Esophagus muscularis mucosa (tissue), 4 donors: ENCODE data around the gene FBXW11. TPM values are rescaled to one million over a fixed set of nuclear protein-coding genes. Genes with fewer than 3 reads are reported as not detected.

Experiments used
- DNase-seq: peaks from one replicate; pipeline ENCODE4 v3.0.0-alpha.2; 2017; ENCODE audit errors: extremely low spot score
- H3K27ac ChIP-seq, 4 donors: fragments of 200-600 bp; sonication (generic); replicated peaks in 1 of 4; 1 replicate in 3 of 4; 2 replicates in 1 of 4; pipeline ENCODE4 v1.5.1; 2016 to 2019; ENCODE audit warnings: mild to moderate bottlenecking in 1 of 4
- H3K27me3 ChIP-seq, 4 donors: fragments of 200-600 bp; sonication (generic); one replicate each; pipeline versions ENCODE4 v1.5.1 to v1.6.0; 2016 to 2019
- H3K36me3 ChIP-seq, 4 donors: fragments of 200-600 bp; sonication (generic); one replicate each; pipeline ENCODE4 v1.5.1; 2016 to 2019
- H3K4me1 ChIP-seq, 4 donors: fragments of 200-600 bp; sonication (generic); one replicate each; pipeline ENCODE4 v1.5.1; 2016 to 2019
- H3K4me3 ChIP-seq, 4 donors: fragments of 200-600 bp; sonication (generic); 1 replicate in 2 of 4; 2 replicates in 2 of 4; pipeline ENCODE4 v1.5.1; 2016 to 2019; ENCODE audit warnings: mild to moderate bottlenecking in 4 of 4, moderate library complexity in 1 of 4
- H3K9me3 ChIP-seq, 4 donors: fragments of 200-600 bp; sonication (generic); 1 replicate in 3 of 4; 2 replicates in 1 of 4; pipeline ENCODE4 v1.5.1; 2016 to 2019
- EP300 ChIP-seq: sonication (generic); formaldehyde crosslinking; IDR thresholded peaks from one replicate; pipeline ENCODE4 v1.6.1; 2017; ENCODE audit warnings: antibody characterized with exemption
- POLR2A ChIP-seq: fragments of 450-650 bp; IDR thresholded peaks from one replicate; pipeline ENCODE4 v1.6.1; 2017; ENCODE audit warnings: antibody characterized with exemption, moderate library complexity, mild to moderate bottlenecking, low read depth
- POLR2AphosphoS5 ChIP-seq, 2 donors: sonication (generic); formaldehyde crosslinking; IDR thresholded peaks; one replicate each; pipeline ENCODE4 v1.6.1; 2017; ENCODE audit warnings: antibody characterized with exemption in 2 of 2
- WGBS: methylation state at CpG from one replicate; pipeline ENCODE4 v1.1.5; 2018; 5-methylcytosine and 5-hydroxymethylcytosine counted together
- intact Hi-C: fragments of 100-400 bp; cut with DNase I; formaldehyde crosslinking; loops from one replicate; pipeline ENCODE4 v1.15.1; 2023
- total RNA-seq, 4 donors: library from RNA; depleted of rRNA; stranded (reverse); fragments of >200 nt; gene quantifications; one replicate each; pipeline versions ENCODE4 v1.1.0 to v1.2.1, GENCODE V29; 2016
- TF ChIP-seq, protein P1 (sequence below), 3 experiments: fragments of 200-600 bp in 2 of 3; fragments of 450-650 bp in 1 of 3; sonication (generic) in 2 of 3; IDR thresholded peaks; one replicate each; pipeline ENCODE4 v1.5.1; 2017 to 2019; ENCODE audit warnings: antibody characterized with exemption in 3 of 3, mild to moderate bottlenecking in 2 of 3, moderate library complexity in 1 of 3

The FBXW11 gene
- total RNA-seq, 4 donors from 2014 or later: 60.8 to 75.6 (median 66.3) TPM

DNA sequence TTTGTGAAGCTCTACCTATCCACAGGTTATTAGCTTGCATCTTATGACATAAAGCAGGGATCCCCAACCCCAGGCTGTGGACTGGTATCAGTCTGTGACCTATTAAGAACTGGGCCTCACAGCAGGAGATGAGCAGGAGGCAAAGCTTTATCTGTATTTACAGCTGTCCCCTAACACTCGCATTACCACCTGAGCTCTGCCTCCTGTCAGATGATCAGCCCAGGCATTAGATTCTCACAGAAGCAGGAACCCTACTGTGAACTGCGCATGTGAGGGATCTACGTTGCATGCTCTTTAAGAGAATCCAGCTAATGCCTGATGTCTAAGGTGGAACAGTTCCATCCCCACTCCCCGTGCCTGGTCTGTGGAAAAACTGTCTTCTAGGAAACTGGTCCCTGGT lies 19.7 kb downstream of the FBXW11 start:
- H3K4me1 ChIP-seq: peaks cover 10 to 24% (median 16%) of the 10 kb centered on the region in 4 donors
- H3K4me3 ChIP-seq: no peak overlapping the region
- no peak for DNase-seq
- no peaks in the 10 kb centered on the region for H3K9me3 ChIP-seq
- TF ChIP-seq POLR2A (no peak), POLR2AphosphoS5 (IDR thresholded peaks at IDR 0.05) (no peak), EP300 (no peak)
- TF ChIP-seq, protein P1, sequence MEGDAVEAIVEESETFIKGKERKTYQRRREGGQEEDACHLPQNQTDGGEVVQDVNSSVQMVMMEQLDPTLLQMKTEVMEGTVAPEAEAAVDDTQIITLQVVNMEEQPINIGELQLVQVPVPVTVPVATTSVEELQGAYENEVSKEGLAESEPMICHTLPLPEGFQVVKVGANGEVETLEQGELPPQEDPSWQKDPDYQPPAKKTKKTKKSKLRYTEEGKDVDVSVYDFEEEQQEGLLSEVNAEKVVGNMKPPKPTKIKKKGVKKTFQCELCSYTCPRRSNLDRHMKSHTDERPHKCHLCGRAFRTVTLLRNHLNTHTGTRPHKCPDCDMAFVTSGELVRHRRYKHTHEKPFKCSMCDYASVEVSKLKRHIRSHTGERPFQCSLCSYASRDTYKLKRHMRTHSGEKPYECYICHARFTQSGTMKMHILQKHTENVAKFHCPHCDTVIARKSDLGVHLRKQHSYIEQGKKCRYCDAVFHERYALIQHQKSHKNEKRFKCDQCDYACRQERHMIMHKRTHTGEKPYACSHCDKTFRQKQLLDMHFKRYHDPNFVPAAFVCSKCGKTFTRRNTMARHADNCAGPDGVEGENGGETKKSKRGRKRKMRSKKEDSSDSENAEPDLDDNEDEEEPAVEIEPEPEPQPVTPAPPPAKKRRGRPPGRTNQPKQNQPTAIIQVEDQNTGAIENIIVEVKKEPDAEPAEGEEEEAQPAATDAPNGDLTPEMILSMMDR (IDR thresholded peaks at IDR 0.05): no peak
- H3K27ac ChIP-seq: no peak overlapping the region
- 94% methylated on average over 2 of the region's 4 CpGs for WGBS
- peaks cover 0 to 10% (median 0%) of the 10 kb centered on the region in 4 donors for H3K36me3 ChIP-seq
- intact Hi-C loops: no loop called here
- no peaks in the 10 kb centered on the region for H3K27me3 ChIP-seq

DNA sequence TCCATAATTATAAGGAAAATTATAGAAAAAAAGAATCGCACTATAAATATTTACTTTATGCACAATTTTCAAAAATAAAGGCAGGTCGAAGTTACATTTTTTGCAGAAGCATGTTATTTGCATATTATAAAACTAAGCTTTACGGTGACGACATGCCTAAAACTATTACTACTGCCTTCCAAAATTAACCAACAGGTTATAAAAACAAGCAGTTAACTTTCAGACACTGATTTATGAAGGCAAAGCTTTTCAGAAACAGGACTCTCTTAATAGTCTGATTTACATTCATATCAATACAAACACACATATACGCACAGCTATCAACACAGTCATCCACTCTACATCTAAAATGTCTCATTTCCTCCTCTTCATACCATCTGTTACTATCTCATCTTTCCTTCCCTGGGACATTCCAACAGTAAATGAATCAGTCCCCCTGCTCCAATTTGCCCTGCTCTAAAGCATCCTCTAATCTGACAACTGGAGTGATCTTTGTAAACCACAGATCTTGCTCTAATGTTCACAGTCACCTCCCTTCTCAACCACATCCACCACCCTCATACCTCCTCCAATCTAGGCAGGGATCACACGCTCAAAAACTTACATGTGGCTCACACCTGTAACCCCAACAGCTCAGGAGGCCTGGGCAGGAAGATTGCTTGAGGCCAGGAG lies 21.6 kb downstream of the FBXW11 start:
- TF ChIP-seq EP300 (no peak), POLR2AphosphoS5 (IDR thresholded peaks at IDR 0.05) (no peak), POLR2A (no peak)
- TF ChIP-seq, protein P1 (IDR thresholded peaks at IDR 0.05): no peak
- Histone ChIP-seq H3K36me3 (peaks cover 0 to 10% (median 0%) of the 10 kb centered on the region in 4 donors), H3K9me3 (peaks cover 0 to 3% (median 3%) of the 10 kb centered on the region in 4 donors), H3K27me3 (no peaks in the 10 kb centered on the region), H3K4me1 (peaks cover 10 to 22% (median 15%) of the 10 kb centered on the region in 4 donors), H3K27ac (no peak overlapping the region), H3K4me3 (no peak overlapping the region)
- DNase-seq: no peak
- 82% methylated on average over 6 of the region's 6 CpGs for WGBS
- intact Hi-C loops: no loop called here

DNA sequence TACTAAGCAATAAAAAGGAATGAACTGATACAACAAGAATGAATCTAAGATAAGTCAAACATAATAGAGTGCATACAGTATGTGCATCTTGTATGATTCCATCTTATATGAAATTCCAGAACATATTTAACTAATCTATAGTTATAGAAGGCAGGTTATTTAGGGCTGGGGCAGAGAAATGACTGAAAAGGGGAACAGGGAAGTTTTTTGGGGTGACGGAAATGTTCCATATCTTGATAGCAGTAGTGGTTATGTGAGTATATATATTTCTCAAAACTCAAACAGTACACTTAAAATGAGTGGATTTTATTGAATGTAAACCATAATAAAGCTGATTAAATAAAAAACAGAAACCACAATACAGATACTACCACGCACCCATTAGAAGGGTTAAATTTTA lies 24.6 kb downstream of the FBXW11 start:
- peaks cover 3 to 12% (median 10%) of the 10 kb centered on the region in 4 donors for H3K4me1 ChIP-seq
- intact Hi-C loops: no loop called here
- no peak for DNase-seq

DNA sequence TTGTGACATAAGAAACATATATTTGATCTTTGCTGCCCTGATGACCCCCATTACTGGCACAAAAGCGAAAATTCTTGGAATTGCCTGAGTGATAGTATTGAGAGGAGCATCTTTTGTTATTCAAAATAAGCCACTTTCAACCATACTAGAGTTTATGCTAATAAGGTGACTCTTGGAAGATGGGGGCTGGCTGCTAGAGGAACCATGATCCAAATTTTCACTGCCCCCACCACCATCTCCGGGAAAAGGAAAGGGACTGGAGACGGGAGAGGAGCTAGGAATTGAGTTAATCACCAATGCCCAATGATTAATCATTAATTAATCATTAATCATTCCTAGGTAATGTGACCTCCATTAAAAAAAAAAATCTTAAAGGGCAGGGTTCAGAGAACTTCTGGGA lies 25.6 kb downstream of the FBXW11 start:
- 98% methylated on average over 3 of the region's 3 CpGs for WGBS
- no peak for DNase-seq
- Histone ChIP-seq H3K4me3 (no peak overlapping the region), H3K27me3 (no peaks in the 10 kb centered on the region), H3K9me3 (peaks cover 0 to 13% (median 9%) of the 10 kb centered on the region in 4 donors), H3K36me3 (no peaks in the 10 kb centered on the region), H3K27ac (no peak overlapping the region), H3K4me1 (peaks cover 13 to 23% (median 17%) of the 10 kb centered on the region in 4 donors)
- TF ChIP-seq POLR2A (no peak), EP300 (no peak), POLR2AphosphoS5 (IDR thresholded peaks at IDR 0.05) (no peak)
- TF ChIP-seq, protein P1 (IDR thresholded peaks at IDR 0.05): no peak
- intact Hi-C loops: no loop called here

More for the DNA sequence above, 24.6 kb downstream of the FBXW11 start:
- TF ChIP-seq EP300: no peak
- no peak for TF ChIP-seq POLR2AphosphoS5 (IDR thresholded peaks at IDR 0.05)
- TF ChIP-seq, protein P1 (IDR thresholded peaks at IDR 0.05): no peak
- no peak for TF ChIP-seq POLR2A
- no peak overlapping the region for H3K4me3 ChIP-seq
- H3K36me3 ChIP-seq: peaks cover 0 to 6% (median 0%) of the 10 kb centered on the region in 4 donors
- no peaks in the 10 kb centered on the region for H3K27me3 ChIP-seq
- WGBS: 91% methylated on average over 2 of the region's 2 CpGs
- peaks cover 0 to 13% (median 9%) of the 10 kb centered on the region in 4 donors for H3K9me3 ChIP-seq
- H3K27ac ChIP-seq: no peak overlapping the region
